HG02588 (cell line): Measurements from ENCODE around the gene PLK3.
"Not testable (repeated sequence)": the region's sequence is repeated elsewhere in the genome, so short reads cannot be mapped to it uniquely, and the experiment has no call there.

Source experiments
- ATAC-seq: cut with Tn5 transposase; IDR thresholded peaks from one replicate; pipeline ENCODE4 v1.9.1; 2021; ENCODE audit warnings: mild to moderate bottlenecking, moderate library complexity; ENCODE audit not compliant: unreplicated experiment

Gene PLK3

GRCh38 chr1:44826375-44827196 is 26.4 kb downstream of the PLK3 start:
- no peak for ATAC-seq

DNA sequence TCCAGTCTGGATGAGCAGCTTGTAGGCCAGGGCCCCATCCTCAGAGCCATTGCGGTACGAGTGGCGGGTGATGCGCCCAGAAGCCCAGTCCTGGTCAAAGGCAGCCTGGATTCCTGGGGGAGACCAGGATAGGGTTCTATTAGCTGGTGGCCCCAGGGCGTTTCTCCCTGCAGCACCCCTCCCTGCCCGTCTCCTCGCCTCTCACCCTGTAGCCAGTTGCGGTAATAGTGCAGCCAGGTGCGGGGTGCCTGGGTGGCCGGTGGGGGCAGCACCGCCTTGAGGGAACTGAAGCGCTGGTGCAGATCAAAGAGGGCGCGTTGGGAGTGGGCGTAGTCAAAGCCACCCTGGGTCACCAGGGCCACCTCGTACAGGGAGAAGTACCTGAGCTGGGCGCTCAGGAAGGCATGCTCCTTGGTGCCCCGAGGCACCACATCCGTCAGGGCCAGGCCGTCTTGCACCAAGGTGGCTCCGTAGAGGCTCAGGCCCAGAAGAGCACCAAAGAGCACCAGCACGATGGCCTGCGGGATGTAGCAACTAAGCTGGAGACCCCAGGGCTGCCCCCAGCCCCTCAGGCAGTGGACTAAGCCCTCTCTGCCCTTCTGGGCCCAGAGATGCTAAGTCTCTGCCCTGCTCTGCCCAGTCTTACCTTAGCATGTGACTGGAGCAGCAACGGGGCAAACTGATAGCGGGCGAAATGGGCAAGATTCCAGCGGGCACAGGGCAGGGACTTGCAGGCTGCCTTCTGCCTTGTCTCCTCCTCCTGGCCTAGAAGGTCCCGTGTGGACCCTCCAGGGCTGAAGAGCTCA is 27.2 kb downstream of the PLK3 start:
- no peak for ATAC-seq

DNA sequence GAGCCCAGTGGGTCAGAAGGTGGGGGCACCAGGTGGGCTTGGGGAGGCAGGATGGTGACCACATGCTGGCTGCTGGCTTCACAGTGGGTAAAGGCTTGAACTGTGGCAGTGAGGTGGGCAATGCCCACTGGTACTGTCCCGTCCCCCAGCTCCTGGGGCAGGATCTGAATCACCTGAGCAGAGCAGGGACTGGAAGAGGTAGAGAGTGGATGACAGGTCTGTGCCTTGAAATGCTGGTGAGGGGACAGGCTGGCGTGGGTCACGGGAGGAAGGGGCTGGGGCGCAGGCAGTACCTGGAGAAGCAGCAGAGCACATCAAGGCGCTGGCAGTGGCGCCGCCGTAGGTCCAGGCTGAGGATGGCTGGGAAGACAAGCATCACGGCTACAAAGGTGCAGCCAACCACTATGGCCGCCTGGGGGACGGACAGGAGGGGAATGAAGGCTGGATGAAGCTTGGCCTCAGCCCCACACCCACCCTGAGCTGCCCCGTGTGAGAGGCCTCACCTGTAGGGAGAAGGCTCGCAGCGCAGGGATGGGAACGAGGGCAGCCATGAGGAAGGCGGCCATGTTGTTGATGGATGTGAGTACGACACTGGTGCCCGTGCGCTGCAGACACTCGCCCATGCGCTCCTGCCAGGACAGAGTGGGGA is 27.9 kb downstream of the PLK3 start:
- ATAC-seq, result no peak

DNA sequence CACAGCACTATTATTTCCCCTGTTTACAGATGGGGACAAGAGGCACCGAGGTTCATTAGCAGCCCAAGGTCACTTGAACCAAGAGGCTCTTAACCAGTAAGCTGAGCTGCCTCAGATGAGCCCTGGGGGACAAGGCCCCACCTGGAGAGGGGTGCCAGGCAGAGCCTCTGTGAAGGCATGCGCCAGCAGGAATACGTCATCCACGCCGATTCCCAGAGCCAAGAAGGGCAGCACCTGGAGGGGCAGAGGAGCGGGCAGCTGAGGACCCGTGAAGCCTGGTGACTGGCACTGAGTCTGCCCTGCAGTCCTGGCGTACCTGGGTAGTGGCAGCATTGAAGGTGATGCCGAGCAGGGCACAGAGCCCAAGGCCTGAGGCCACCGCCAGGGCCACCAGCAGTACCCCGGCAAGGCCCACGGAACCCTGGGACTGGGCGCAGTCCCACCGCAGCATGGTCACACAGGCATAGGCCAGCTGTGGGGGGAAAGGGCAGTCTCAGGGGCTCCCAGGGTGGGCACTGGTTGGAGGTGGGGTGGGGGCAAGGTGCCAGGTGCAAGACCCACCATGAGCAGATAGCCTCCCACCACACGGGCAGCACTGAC is 28.8 kb downstream of the PLK3 start:
- no peak for ATAC-seq

DNA sequence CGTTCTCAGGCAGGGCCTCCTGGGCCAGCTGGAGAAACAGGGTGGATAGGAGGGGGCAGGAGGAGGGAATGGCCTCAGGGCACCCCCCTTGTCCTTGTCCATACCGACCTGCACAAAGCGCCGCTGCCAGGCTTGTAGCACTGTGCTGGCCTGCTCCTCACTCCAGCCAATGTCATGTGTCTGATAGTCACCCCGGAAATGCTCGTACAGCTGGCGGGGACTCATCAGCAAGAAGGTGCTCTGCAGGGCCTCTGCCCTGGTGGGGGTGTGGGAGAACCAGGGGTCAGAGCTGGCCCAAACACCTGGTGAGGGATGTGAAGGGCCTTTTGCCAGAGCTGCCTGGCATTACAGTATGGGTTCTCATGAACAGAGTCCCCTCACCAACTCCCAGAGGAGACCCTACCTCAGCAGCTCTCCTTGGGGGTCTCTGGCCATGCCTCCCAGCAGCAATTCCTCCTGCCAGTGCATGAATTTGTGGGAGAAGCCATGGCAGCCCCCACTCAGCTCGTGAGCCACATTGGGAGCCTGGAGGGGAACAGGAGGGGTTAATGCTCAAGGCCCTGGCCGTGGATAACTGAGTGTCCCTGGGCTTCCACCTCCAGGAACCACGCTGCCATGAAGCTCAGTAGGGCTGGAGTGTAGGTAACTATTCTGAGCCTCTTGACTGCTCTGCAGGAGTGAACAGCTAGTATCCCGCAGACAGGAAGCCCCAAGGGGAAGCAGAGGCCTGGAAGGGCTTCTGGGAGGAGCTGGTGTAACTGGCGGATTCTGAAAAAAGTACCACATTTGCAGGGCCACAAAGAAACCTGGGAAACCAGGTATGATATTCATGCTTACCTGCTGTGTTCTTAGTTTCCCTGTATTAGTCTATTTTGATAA is 29.6 kb downstream of the PLK3 start:
- ATAC-seq, result no peak

DNA sequence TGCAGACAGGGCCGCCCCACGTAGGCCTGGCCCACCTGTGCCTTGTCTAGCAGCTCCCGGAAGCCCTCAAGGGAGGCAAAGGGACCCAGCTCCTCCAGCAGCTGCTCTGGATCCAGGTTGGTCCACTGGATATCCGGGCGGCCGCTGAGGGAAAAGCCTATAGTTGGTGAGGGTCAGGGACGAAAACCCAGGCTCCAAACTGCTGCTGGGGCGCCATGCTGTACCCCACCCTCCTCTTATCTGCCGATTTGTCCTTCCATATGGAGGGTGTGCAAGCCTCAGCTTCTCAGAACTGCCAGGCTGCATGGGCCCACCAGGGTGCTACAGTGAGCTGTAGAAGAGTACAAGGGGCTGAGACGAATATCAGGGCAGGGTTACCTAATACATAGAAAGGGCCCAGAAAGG is 30.7 kb downstream of the PLK3 start:
- no peak for ATAC-seq

GRCh38 chr1:44831516-44831915 is 31.3 kb downstream of the PLK3 start:
- no peak for ATAC-seq

DNA sequence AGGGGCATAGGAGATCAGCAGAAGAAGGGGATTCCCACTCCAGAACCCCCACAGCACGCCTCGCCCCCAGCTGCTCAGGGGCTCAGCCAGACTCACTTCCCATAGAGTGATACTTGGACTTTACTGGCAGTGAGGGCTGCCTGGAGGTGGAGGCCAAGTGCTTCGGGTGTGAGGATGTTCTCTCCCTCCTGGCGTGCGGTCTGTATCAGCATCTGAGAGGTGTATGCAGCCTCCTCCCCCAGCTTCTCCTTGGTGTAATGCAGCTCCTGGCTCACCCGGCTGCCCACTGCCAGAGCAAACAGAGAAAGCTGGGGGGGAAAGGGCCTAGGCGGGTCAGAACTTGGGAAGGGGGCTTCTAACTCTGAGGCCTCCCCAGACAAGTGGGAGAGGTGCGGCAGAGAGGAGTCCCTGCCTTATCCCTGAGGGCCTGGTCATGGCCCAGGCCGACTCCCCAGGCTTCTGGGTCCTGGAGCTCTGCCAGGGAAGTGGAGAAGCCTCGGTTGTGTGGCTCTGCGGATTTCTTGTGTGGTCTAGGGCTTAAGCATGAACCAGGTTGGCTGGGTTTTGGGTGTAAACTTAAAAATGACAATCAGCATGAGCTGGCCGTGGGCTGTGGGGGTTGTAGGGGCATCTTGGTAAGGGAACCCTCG is 32.0 kb downstream of the PLK3 start:
- no peak for ATAC-seq

DNA sequence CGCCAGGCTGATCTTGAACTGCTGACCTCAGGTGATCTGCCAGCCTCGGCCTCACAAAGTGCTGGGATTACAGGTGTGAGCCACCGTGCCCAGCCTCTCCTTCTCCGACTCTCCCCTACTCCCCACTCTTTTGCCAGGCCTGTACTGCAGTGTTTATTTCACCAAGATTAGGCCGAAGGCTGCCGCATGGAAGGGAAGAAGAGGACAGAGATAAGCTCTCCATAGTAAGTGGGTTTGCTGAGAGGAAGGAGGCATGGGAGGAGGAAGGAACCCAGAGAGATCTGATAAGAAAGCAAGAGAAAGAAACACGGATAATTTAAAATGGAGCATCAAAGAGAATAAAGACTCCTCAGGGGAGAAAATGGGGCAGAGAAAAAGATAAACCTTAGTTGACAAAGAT is 34.2 kb downstream of the PLK3 start:
- ATAC-seq, result no peak

- ATAC-seq, result peak; percentile 65
Measured at GRCh38 chr1:44835738-44836675, 35.8 kb downstream of the PLK3 start.

- ATAC-seq, result not testable (repeated sequence)
Measured at GRCh38 chr1:44838294-44838693, 38.1 kb downstream of the PLK3 start.

DNA sequence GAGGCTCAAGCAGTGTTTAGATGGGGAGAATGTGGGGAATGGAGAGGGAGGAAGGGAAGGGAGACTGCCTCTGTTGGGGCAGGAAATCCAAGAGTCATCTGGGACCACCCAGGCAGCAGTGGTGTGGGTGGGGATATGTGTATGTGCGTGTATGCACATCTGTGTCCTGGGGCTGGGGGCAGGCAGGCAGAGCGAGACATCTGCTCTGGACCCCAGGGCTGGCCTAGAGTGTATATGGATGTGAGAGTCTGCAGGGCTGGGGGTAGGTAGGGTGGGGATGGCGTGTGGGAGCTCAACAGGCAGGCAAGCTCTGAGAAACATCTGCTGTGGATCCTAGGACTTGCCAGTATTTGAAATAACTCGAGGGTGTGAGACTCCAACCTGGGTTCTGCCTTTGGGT is 39.4 kb downstream of the PLK3 start:
- no peak for ATAC-seq

GRCh38 chr1:44842486-44842861 is 42.3 kb downstream of the PLK3 start:
- ATAC-seq, result no peak

DNA sequence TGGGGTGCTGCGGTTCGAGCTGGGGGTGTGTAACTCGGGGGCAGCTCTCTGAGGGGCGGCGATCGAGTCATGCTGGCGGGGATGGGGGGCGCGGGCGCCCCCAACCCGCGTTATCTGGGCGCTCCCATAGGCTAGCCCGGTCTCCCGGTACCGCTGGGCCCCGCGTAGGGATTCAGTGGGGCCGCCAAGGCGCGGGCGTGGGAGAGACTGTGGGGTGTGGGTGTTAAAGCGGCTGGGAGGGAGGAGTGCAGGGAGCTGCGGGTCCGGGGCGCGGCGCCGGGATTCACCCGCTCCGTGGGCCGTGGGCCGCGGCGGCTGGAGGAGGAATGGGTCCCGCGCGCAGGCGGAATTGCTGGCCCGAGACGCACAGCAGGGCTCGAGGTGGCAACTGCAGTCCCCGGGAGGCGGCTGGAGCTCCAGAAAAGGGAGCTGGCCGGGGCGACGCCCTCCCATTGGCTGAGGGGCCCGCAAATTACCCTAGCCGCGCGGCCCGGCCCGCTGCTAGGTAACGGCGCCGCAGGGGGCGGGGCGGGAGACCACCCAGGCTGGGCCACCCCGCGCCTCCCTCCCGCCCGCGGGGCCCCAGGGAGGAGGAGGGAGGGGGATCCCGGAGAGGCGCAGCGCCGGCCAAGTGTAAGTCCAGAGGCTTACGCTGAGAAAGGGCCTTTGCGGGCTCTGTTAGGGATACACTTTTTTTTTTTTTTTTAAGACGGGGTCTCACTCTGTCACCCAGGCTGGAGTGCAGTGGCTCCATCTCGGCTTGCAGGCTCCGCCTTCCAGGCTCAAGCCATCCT is 42.9 kb downstream of the PLK3 start, which contains the start of gene PTCH2:
PTCH2 (minus strand) TSS at position 392 of the 794 bp plus-strand sequence; CDS start at position 71, 321 bp downstream.
- no peak for ATAC-seq

GRCh38 chr1:44846985-44847384 is 46.8 kb downstream of the PLK3 start:
- no peak for ATAC-seq

DNA sequence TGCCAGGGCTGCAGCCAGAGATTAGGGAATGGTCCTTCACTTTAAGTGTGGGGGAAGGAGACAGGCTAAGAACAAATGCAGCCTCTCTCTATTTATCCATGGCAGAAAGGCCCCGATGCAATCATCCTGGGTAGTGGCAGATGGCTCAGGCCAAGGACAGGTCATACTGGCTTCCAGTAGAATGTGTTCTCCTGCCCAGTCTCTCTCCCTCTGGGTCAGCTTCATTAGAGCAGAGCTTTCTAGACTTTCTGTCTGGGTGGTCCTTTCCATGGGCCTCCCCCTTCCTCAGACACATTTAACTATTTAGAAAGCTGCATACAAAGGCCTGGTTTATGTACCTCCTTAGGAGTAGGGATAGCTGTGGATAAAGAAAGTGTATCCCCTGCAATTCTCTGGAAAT is 47.7 kb downstream of the PLK3 start:
- no peak for ATAC-seq

DNA sequence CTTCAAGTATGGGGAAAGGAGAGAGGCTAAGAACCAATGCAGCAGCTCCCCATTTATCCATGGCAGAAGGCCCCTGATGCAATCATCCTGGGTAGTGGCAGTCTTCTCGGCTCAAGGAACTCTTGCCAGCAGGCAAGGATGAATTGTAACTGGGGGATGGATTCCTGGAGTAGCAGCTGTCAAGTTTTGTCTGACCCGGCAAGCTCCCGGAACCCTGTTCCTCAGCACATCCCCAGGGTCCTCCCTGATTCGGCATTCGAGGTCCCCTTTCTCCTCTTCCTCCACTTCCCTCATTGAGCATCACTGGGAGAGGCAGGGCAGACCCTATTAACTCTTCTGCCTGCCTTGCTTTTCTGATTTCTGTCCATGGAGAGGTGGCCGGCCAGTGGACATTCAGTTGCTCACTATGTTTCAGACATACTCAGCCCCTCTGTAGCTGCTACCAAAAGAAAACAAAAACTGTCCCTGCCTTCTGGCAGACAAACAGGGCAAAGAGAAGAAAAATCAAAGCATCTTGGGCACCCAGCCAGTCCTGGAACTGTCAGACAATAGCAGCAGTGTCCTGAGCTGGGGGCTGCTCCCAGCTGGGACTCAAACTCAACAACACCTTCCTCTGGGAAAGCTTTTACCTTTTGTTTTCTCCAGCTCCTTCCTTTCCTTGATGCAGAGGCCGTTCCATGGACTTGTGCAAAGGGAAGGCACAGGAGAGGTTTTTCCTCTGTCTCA is 48.4 kb downstream of the PLK3 start:
- no peak for ATAC-seq
